PFSK-1 (cell line): ENCODE data around the gene SH3GLB1.

Experiments
- POLR2AphosphoS5 ChIP-seq: IDR thresholded peaks from 2 replicates; pipeline ENCODE4 v1.6.1; 2012; ENCODE audit warnings: low read depth, mild to moderate bottlenecking, control low read depth, low read length, moderate library complexity
- TF ChIP-seq, protein P1 (sequence below), 2 experiments: IDR thresholded peaks; 2 replicates each; pipeline versions ENCODE4 v1.6.1 to v1.8.0; 2011 to 2012; ENCODE audit warnings: low read depth in 2 of 2, low read length in 2 of 2, control low read depth in 1 of 2, inconsistent platforms in 1 of 2, mild to moderate bottlenecking in 1 of 2, moderate library complexity in 1 of 2; ENCODE audit not compliant: insufficient read depth in 1 of 2

DNA sequence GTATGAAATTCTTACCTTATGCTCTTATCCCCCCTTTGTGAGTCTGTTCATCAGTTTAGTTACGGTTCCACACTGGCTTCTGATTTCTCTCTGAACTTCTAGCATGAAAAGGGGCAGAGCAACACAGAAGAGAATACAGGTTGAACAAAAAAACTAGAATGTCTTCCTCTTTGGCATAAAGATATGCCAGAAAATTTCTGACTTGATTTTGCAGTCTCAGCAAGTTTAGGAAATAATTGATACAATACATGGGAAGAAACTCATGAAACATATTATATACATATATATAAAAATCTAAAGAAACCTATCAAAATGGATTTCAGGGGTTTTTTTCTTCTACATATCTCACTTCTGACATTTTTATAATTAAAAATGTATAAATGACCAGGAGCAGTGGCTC, 27.0 kb downstream of the SH3GLB1 start:
- no peak for TF ChIP-seq POLR2AphosphoS5
- TF ChIP-seq, protein P1, sequence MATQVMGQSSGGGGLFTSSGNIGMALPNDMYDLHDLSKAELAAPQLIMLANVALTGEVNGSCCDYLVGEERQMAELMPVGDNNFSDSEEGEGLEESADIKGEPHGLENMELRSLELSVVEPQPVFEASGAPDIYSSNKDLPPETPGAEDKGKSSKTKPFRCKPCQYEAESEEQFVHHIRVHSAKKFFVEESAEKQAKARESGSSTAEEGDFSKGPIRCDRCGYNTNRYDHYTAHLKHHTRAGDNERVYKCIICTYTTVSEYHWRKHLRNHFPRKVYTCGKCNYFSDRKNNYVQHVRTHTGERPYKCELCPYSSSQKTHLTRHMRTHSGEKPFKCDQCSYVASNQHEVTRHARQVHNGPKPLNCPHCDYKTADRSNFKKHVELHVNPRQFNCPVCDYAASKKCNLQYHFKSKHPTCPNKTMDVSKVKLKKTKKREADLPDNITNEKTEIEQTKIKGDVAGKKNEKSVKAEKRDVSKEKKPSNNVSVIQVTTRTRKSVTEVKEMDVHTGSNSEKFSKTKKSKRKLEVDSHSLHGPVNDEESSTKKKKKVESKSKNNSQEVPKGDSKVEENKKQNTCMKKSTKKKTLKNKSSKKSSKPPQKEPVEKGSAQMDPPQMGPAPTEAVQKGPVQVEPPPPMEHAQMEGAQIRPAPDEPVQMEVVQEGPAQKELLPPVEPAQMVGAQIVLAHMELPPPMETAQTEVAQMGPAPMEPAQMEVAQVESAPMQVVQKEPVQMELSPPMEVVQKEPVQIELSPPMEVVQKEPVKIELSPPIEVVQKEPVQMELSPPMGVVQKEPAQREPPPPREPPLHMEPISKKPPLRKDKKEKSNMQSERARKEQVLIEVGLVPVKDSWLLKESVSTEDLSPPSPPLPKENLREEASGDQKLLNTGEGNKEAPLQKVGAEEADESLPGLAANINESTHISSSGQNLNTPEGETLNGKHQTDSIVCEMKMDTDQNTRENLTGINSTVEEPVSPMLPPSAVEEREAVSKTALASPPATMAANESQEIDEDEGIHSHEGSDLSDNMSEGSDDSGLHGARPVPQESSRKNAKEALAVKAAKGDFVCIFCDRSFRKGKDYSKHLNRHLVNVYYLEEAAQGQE (IDR thresholded peaks at IDR 0.05; ENCODE audit: insufficient read depth in 1 of 2, low read depth in 2 of 2, low read length in 2 of 2), result no peak
